Lower leg skin (tissue), 4 donors: ENCODE data around the gene LRRC36. TPM values are rescaled to one million over a fixed set of nuclear protein-coding genes. Genes with fewer than 3 reads are reported as not detected.

Experiments used
- DNase-seq, 2 donors: peaks; one replicate each; pipeline ENCODE4 v3.0.0-alpha.2; 2019; ENCODE audit warnings: low spot score in 2 of 2
- H3K4me3 ChIP-seq: fragments of 200-600 bp; sonication (generic); 2 replicates; pipeline ENCODE4 v1.5.1; 2017; ENCODE audit warnings: mild to moderate bottlenecking, low read depth; ENCODE audit not compliant: poor library complexity, severe bottlenecking
- CTCF ChIP-seq, 3 donors: fragments of 450-650 bp; IDR thresholded peaks; one replicate each; pipeline ENCODE4 v1.5.1; 2016; ENCODE audit warnings: antibody characterized with exemption in 3 of 3, mild to moderate bottlenecking in 3 of 3, moderate library complexity in 2 of 3
- POLR2A ChIP-seq, 2 donors: fragments of 450-650 bp; IDR thresholded peaks; one replicate each; pipeline ENCODE4 v1.6.1; 2016 to 2017; ENCODE audit warnings: antibody characterized with exemption in 2 of 2, mild to moderate bottlenecking in 1 of 2, moderate library complexity in 1 of 2
- WGBS, 2 donors: methylation state at CpG; one replicate each; pipeline ENCODE4 v1.1.5; 2018; 5-methylcytosine and 5-hydroxymethylcytosine counted together
- intact Hi-C: fragments of 100-400 bp; cut with DNase I; formaldehyde crosslinking; loops from one replicate; pipeline ENCODE4 v1.15.0; 2023; ENCODE audit warnings: low total_unique reads
- total RNA-seq, 4 donors: library from RNA; depleted of rRNA; stranded (reverse); fragments of >200 nt; gene quantifications; one replicate each; pipeline ENCODE4 v1.1.0, GENCODE V29; 2016

The LRRC36 gene
- total RNA-seq, 4 donors from 2014 or later: 0.26 to 0.64 TPM; not detected in 2

GRCh38 chr16:67388191-67388590, 61.6 kb downstream of the LRRC36 start:
- no peak overlapping the region for H3K4me3 ChIP-seq
- intact Hi-C loops: no loop called here
- 93 to 95% methylated on average over 8 of the region's 8 CpGs for WGBS, 2 donors
- TF ChIP-seq CTCF (IDR thresholded peaks at IDR 0.05) (no peak), POLR2A (IDR thresholded peaks at IDR 0.05) (no peak)
- peak in 1 of 2 donors; percentile 59 for DNase-seq

- TF ChIP-seq CTCF (IDR thresholded peaks at IDR 0.05) (no peak), POLR2A (IDR thresholded peaks at IDR 0.05) (no peak)
- WGBS, 2 donors: 82% methylated on average over 2 of the region's 2 CpGs
- intact Hi-C loops: no loop called here
- H3K4me3 ChIP-seq: no peak overlapping the region
- DNase-seq: peak in 1 of 2 donors; percentile 79
Observed at GRCh38 chr16:67388591-67388990, 62.0 kb downstream of the LRRC36 start.

- intact Hi-C loops: no loop called here
- TF ChIP-seq CTCF (IDR thresholded peaks at IDR 0.05) (no peak), POLR2A (IDR thresholded peaks at IDR 0.05) (no peak)
- no peak overlapping the region for H3K4me3 ChIP-seq
- 72 to 84% methylated on average over 27 of the region's 27 CpGs for WGBS, 2 donors
- DNase-seq: peak; percentile 39 to 77
Observed at GRCh38 chr16:67389911-67390815, 63.5 kb downstream of the LRRC36 start.

GRCh38 chr16:67390816-67391423, 64.3 kb downstream of the LRRC36 start:
- 75 to 95% methylated on average over 7 to 11 of the region's 11 CpGs for WGBS, 2 donors
- TF ChIP-seq POLR2A (IDR thresholded peaks at IDR 0.05): no peak
- TF ChIP-seq CTCF (IDR thresholded peaks at IDR 0.05): no peak
- no peak overlapping the region for H3K4me3 ChIP-seq
- no peak for DNase-seq
- intact Hi-C loops: no loop called here

- H3K4me3 ChIP-seq: no peak overlapping the region
- peak in 1 of 2 donors; percentile 89 for DNase-seq
- 24 to 33% methylated on average over 15 of the region's 15 CpGs for WGBS, 2 donors
- TF ChIP-seq POLR2A (IDR thresholded peaks at IDR 0.05): no peak
- TF ChIP-seq CTCF (IDR thresholded peaks at IDR 0.05): no peak
- intact Hi-C loops: no loop called here
Observed at GRCh38 chr16:67391424-67392300, 65.0 kb downstream of the LRRC36 start.
